A549 (cell line): ENCODE results near the gene MAT2A. TPM values are rescaled to one million over a fixed set of nuclear protein-coding genes. Genes with fewer than 3 reads are reported as not detected.

Experiments
- ATAC-seq, 2 experiments: fragments of 200-7000 bp in 1 of 2; fragments of >200 bp in 1 of 2; cut with Nextera tagmentation in 1 of 2; cut with Tn5 transposase in 1 of 2; 3 replicates each; pipeline versions ENCODE4 v1.8.0 to v1.9.1; 2018 to 2020; ENCODE audit warnings: mild to moderate bottlenecking in 1 of 2, moderate library complexity in 1 of 2
- CTCF ChIA-PET: fragments of 300-600 bp; sonication (Branson Sonifier 250); formaldehyde crosslinking; extraction: SDS; loops from one replicate; lab custom pipeline; 2021; ENCODE audit warnings: antibody characterized with exemption, inconsistent platforms; lab: Yijun Ruan, JAX
- POLR2A ChIA-PET: fragments of 350-600 bp; formaldehyde crosslinking; extraction: SDS; loops from one replicate; lab custom pipeline; 2021; ENCODE audit warnings: antibody characterized with exemption, inconsistent platforms; lab: Yijun Ruan, JAX
- DNase-seq, 2 experiments: peaks; one replicate each; pipeline versions ENCODE4 v3.0.0 to v3.0.0-alpha.2; 2011 to 2016; ENCODE audit warnings: low read depth in 1 of 2, low spot score in 1 of 2
- FAIRE-seq: peaks from 2 replicates; lab custom pipeline; 2011; peaks lifted over from hg19 to GRCh38; lab: Jason Lieb, UNC
- H3K27ac ChIP-seq, 2 experiments: fragments of >200 bp; sonication (Bioruptor Twin); formaldehyde crosslinking; 3 replicates each; pipeline ENCODE4 v1.5.1; 2016 to 2017
- H3K4me1 ChIP-seq: fragments of >200 bp; sonication (Bioruptor Twin); formaldehyde crosslinking; 3 replicates; pipeline ENCODE4 v1.6.1; 2016
- H3K4me2 ChIP-seq: fragments of >200 bp; sonication (Bioruptor Twin); formaldehyde crosslinking; 3 replicates; pipeline ENCODE4 v1.6.1; 2016
- H3K4me3 ChIP-seq: fragments of >200 bp; sonication (Bioruptor Twin); formaldehyde crosslinking; 3 replicates; pipeline ENCODE4 v1.5.1; 2016
- H3K9me3 ChIP-seq: fragments of >200 bp; sonication (Bioruptor Twin); formaldehyde crosslinking; 3 replicates; pipeline ENCODE4 v1.6.1; 2016
- ATOH8 ChIP-seq: fragments of 250-450 bp; sonication (Bioruptor Pico); IDR thresholded peaks from 2 replicates; pipeline ENCODE4 v1.5.0; 2020; ENCODE audit warnings: low read depth, mild to moderate bottlenecking, moderate library complexity
- CBX2 ChIP-seq: fragments of 200-600 bp; sonication (generic); IDR thresholded peaks from 2 replicates; pipeline ENCODE4 v1.6.1; 2016; ENCODE audit warnings: low read depth, mild to moderate bottlenecking, borderline replicate concordance
- CEBPB ChIP-seq, 2 experiments: fragments of >200 bp in 1 of 2; sonication (Bioruptor Twin) in 1 of 2; formaldehyde crosslinking in 1 of 2; IDR thresholded peaks; 2 replicates each; pipeline ENCODE4 v1.6.1; 2012 to 2016
- CHD4 ChIP-seq: fragments of 200-600 bp; sonication (generic); IDR thresholded peaks from 2 replicates; pipeline ENCODE4 v1.6.1; 2016; ENCODE audit warnings: antibody characterized with exemption, mild to moderate bottlenecking, borderline replicate concordance
- EHMT2 ChIP-seq: fragments of 200-600 bp; sonication (generic); IDR thresholded peaks from 2 replicates; pipeline ENCODE4 v1.6.1; 2016; ENCODE audit warnings: antibody characterized with exemption, low read depth, mild to moderate bottlenecking, moderate library complexity
- ESRRA ChIP-seq: fragments of 150-350 bp; IDR thresholded peaks from 2 replicates; pipeline ENCODE4 v1.6.1; 2014; ENCODE audit warnings: mild to moderate bottlenecking, low read length, borderline replicate concordance
- FOXS1 ChIP-seq: fragments of 250-450 bp; sonication (Bioruptor Pico); IDR thresholded peaks from 2 replicates; pipeline ENCODE4 v1.5.0; 2020; ENCODE audit warnings: mild to moderate bottlenecking, moderate library complexity
- GATA3 ChIP-seq: IDR thresholded peaks from 2 replicates; pipeline ENCODE4 v1.6.1; 2012; ENCODE audit warnings: borderline replicate concordance
- HEYL ChIP-seq: fragments of 250-450 bp; sonication (Bioruptor Pico); IDR thresholded peaks from 2 replicates; pipeline ENCODE4 v1.8.0; 2021; ENCODE audit warnings: mild to moderate bottlenecking, moderate library complexity
- JUN ChIP-seq, 2 experiments: fragments of >200 bp; sonication (Bioruptor Twin); formaldehyde crosslinking; IDR thresholded peaks; 2 replicates in 1 of 2; 3 replicates in 1 of 2; pipeline ENCODE4 v1.6.1; 2016 to 2017
- JUNB ChIP-seq: fragments of >200 bp; sonication (Bioruptor Twin); formaldehyde crosslinking; IDR thresholded peaks from 2 replicates; pipeline ENCODE4 v1.6.1; 2016
- MAZ ChIP-seq: fragments of 150-350 bp; IDR thresholded peaks from 2 replicates; pipeline ENCODE4 v1.6.1; 2014; ENCODE audit warnings: antibody characterized with exemption, low read depth, low read length, borderline replicate concordance
- MYC ChIP-seq: IDR thresholded peaks from 2 replicates; pipeline ENCODE4 v1.6.1; 2012; ENCODE audit warnings: mild to moderate bottlenecking, inconsistent platforms, low read length, improper control_type of control experiment, borderline replicate concordance
- NFE2L2 ChIP-seq: fragments of 150-350 bp; conservative IDR thresholded peaks from 2 replicates; pipeline ENCODE4 v1.6.1; 2014; ENCODE audit warnings: low read length
- NPAS2 ChIP-seq: fragments of 250-450 bp; sonication (Bioruptor Pico); IDR thresholded peaks from 2 replicates; pipeline ENCODE4 v1.8.0; 2022; ENCODE audit warnings: mild to moderate bottlenecking, moderate library complexity, borderline replicate concordance
- NR3C1 ChIP-seq: fragments of >200 bp; sonication (Bioruptor Twin); formaldehyde crosslinking; IDR thresholded peaks from 3 replicates; pipeline ENCODE4 v1.6.1; 2017
- RFX5 ChIP-seq: fragments of 450-650 bp; IDR thresholded peaks from 2 replicates; pipeline ENCODE4 v1.7.1; 2014; ENCODE audit warnings: antibody characterized with exemption, mild to moderate bottlenecking, moderate library complexity
- SREBF2 ChIP-seq: fragments of 450-650 bp; IDR thresholded peaks from 2 replicates; pipeline ENCODE4 v1.6.1; 2014; ENCODE audit warnings: mild to moderate bottlenecking, moderate library complexity
- TP53 ChIP-seq: fragments of 250-450 bp; sonication (Bioruptor Pico); IDR thresholded peaks from 2 replicates; pipeline ENCODE4 v1.5.0; 2021; ENCODE audit warnings: mild to moderate bottlenecking, moderate library complexity
- ZNF302 ChIP-seq: fragments of 250-450 bp; sonication (Bioruptor Pico); IDR thresholded peaks from 2 replicates; pipeline ENCODE4 v1.9.0; 2021; ENCODE audit warnings: inconsistent platforms, mild to moderate bottlenecking, moderate library complexity
- WGBS: methylation state at CpG from one replicate; pipeline ENCODE4 v1.1.6; 2017; ENCODE audit errors: missing lambda C conversion rate; 5-methylcytosine and 5-hydroxymethylcytosine counted together
- polyA plus RNA-seq, 4 experiments: library from polyadenylated mRNA; depleted of rRNA in 3 of 4; stranded (reverse); fragments of >200 nt; fragmentation: RNase III in 1 of 4; extraction: RNeasy Plus Mini Kit Qiagen cat#74134 plus additional on column Dnase treatment in 1 of 4; gene quantifications; 2 replicates in 3 of 4; 3 replicates in 1 of 4; pipeline ENCODE4 v1.2.3, GENCODE V29; 2011 to 2017
- TF ChIP-seq, protein P1 (sequence below): fragments of 200-600 bp; sonication (generic); IDR thresholded peaks from 2 replicates; pipeline ENCODE4 v1.6.1; 2016; ENCODE audit warnings: antibody characterized with exemption, mild to moderate bottlenecking, moderate library complexity
- TF ChIP-seq, protein P2 (sequence below): fragments of >200 bp; sonication (Bioruptor Twin); formaldehyde crosslinking; IDR thresholded peaks from 2 replicates; pipeline ENCODE4 v1.6.1; 2016
- TF ChIP-seq, protein P3 (sequence below): fragments of 250-450 bp; sonication (Bioruptor Pico); IDR thresholded peaks from 2 replicates; pipeline ENCODE4 v1.5.0; 2021; ENCODE audit warnings: mild to moderate bottlenecking, moderate library complexity, borderline replicate concordance
- TF ChIP-seq, protein P4 (sequence below): IDR thresholded peaks from 2 replicates; pipeline ENCODE4 v1.6.1; 2012
- TF ChIP-seq, protein P5 (sequence below): fragments of 450-650 bp; IDR thresholded peaks from 2 replicates; pipeline ENCODE4 v1.6.1; 2014; ENCODE audit warnings: antibody characterized with exemption

The MAT2A gene
- polyA plus RNA-seq, 2 of the 4 experiments (the other 2 are of a cell fraction): 370 to 1,024 TPM

DNA sequence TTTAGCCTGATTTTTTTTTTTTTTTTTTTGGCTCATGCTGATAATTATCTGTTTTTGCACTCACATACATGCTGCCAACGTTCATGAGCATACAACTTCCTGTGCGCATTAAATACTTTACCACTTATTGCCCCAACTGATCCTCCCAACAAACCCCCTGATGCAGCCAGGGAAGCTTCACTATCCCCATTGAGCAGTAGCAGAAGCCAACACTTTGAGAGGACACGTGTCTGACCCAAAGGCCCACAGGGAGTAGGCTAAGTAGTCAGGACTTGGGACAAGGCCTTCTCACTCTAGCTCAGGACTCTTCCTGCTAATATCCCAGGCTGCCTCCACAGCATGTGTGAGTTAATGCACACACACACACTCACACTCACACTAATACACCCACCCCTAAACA is 36.2 kb upstream of the MAT2A start (continued):
- TF ChIP-seq, protein P1, sequence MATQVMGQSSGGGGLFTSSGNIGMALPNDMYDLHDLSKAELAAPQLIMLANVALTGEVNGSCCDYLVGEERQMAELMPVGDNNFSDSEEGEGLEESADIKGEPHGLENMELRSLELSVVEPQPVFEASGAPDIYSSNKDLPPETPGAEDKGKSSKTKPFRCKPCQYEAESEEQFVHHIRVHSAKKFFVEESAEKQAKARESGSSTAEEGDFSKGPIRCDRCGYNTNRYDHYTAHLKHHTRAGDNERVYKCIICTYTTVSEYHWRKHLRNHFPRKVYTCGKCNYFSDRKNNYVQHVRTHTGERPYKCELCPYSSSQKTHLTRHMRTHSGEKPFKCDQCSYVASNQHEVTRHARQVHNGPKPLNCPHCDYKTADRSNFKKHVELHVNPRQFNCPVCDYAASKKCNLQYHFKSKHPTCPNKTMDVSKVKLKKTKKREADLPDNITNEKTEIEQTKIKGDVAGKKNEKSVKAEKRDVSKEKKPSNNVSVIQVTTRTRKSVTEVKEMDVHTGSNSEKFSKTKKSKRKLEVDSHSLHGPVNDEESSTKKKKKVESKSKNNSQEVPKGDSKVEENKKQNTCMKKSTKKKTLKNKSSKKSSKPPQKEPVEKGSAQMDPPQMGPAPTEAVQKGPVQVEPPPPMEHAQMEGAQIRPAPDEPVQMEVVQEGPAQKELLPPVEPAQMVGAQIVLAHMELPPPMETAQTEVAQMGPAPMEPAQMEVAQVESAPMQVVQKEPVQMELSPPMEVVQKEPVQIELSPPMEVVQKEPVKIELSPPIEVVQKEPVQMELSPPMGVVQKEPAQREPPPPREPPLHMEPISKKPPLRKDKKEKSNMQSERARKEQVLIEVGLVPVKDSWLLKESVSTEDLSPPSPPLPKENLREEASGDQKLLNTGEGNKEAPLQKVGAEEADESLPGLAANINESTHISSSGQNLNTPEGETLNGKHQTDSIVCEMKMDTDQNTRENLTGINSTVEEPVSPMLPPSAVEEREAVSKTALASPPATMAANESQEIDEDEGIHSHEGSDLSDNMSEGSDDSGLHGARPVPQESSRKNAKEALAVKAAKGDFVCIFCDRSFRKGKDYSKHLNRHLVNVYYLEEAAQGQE: no peak
- TF ChIP-seq TP53 (CRISPR knock-in tag) (no peak), ZNF302 (CRISPR knock-in tag) (no peak), ATOH8 (CRISPR knock-in tag) (no peak), ESRRA (no peak), JUNB (no peak), GATA3 (no peak), FOXS1 (CRISPR knock-in tag) (no peak)

DNA sequence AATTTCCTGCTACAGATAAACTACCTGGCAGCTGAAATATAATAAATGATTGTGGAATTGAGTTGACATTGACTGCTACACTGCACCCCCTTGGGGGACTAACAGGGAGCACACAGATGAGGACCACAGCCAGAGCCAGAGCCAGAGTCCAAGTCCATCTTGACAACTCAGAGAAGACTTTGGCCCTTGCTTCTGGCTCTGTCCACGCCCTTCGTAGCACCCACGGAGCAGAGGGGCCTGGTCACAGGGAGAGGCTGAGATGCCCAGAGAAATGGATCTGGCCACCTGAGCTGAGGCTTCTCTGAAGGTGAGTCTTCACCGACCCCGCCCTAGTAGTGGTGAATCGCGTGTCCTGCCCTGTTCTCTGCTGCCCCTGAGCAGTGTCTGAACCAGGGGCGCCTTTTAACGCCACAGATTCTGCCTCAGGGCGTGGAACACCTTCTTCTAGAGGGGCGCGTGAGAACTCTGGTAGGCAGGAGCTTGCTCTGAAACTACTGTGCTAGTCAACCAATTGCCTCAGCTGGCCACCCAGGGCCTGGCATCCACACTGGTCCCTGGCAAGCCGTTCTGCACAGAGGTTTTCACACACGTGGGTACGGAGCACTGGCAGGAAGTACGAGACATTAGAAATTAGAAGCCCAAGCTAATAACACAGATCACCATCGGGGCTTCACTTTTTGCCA is 35.7 kb upstream of the MAT2A start:
- Histone ChIP-seq H3K4me1 (peaks cover 55% of the 10 kb centered on the region), H3K27ac (peak overlapping the region; percentile 61 to 83), H3K4me3 (no peak overlapping the region), H3K9me3 (no peaks in the 10 kb centered on the region), H3K4me2 (peak overlapping the region; percentile 50)
- ATAC-seq: peak in 1 of 2 experiments; percentile 18; a peak in 3 of 6 replicates
- WGBS: 80% methylated on average over 17 of the region's 17 CpGs
- CTCF ChIA-PET: interaction anchor here (0.7 to 6.0 kb wide), 9 partner anchors 13 to 89 kb away, joined by 3 to 43 read pairs (median 6); partner anchors contain the start of gene MAT2A
- DNase-seq: peak in 1 of 2 experiments; percentile 51
- no peak for TF ChIP-seq CBX2
- no peak for TF ChIP-seq RFX5
- TF ChIP-seq NR3C1: no peak
- TF ChIP-seq EHMT2: no peak
- no peak for TF ChIP-seq MYC
- no peak for TF ChIP-seq CEBPB (IDR thresholded peaks at IDR 0.05)
- TF ChIP-seq CHD4: no peak
- no peak for TF ChIP-seq MAZ
- TF ChIP-seq, protein P2, sequence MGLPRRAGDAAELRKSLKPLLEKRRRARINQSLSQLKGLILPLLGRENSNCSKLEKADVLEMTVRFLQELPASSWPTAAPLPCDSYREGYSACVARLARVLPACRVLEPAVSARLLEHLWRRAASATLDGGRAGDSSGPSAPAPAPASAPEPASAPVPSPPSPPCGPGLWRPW: no peak
- TF ChIP-seq, protein P3, sequence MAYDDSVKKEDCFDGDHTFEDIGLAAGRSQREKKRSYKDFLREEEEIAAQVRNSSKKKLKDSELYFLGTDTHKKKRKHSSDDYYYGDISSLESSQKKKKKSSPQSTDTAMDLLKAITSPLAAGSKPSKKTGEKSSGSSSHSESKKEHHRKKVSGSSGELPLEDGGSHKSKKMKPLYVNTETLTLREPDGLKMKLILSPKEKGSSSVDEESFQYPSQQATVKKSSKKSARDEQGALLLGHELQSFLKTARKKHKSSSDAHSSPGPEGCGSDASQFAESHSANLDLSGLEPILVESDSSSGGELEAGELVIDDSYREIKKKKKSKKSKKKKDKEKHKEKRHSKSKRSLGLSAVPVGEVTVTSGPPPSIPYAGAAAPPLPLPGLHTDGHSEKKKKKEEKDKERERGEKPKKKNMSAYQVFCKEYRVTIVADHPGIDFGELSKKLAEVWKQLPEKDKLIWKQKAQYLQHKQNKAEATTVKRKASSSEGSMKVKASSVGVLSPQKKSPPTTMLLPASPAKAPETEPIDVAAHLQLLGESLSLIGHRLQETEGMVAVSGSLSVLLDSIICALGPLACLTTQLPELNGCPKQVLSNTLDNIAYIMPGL (CRISPR knock-in tag): no peak
- TF ChIP-seq NPAS2 (CRISPR knock-in tag): no peak
- no peak for TF ChIP-seq NFE2L2
- TF ChIP-seq SREBF2: no peak
- no peak for TF ChIP-seq TP53 (CRISPR knock-in tag)
- no peak for TF ChIP-seq HEYL
- no peak for TF ChIP-seq JUN (IDR thresholded peaks at IDR 0.05)
- TF ChIP-seq, protein P4, sequence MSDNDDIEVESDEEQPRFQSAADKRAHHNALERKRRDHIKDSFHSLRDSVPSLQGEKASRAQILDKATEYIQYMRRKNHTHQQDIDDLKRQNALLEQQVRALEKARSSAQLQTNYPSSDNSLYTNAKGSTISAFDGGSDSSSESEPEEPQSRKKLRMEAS: no peak
- TF ChIP-seq, protein P5, sequence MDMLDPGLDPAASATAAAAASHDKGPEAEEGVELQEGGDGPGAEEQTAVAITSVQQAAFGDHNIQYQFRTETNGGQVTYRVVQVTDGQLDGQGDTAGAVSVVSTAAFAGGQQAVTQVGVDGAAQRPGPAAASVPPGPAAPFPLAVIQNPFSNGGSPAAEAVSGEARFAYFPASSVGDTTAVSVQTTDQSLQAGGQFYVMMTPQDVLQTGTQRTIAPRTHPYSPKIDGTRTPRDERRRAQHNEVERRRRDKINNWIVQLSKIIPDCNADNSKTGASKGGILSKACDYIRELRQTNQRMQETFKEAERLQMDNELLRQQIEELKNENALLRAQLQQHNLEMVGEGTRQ: no peak
- POLR2A ChIA-PET: interaction anchor here (4.4 kb wide), 1 partner anchor 36 kb away, joined by 88 read pairs; the partner anchor contains the start of gene MAT2A
- FAIRE-seq: no peak
